H9 (cell line): Measurements from ENCODE around the gene RPL23. TPM values are rescaled to one million over a fixed set of nuclear protein-coding genes. Genes with fewer than 3 reads are reported as not detected.

ENCODE experiments used
- DNase-seq: peaks from one replicate; pipeline ENCODE4 v3.0.0-alpha.2; 2017
- H2AFZ ChIP-seq: one replicate; pipeline ENCODE4 v1.6.1; 2013; ENCODE audit warnings: mild to moderate bottlenecking, low read length, control low read depth, moderate library complexity
- H2AK5ac ChIP-seq: 2 replicates; pipeline ENCODE4 v1.6.1; 2013; ENCODE audit warnings: low read length, control low read depth, mixed read lengths; ENCODE audit not compliant: insufficient read length
- H2BK120ac ChIP-seq: one replicate; pipeline ENCODE4 v1.6.1; 2013; ENCODE audit warnings: low read depth, mild to moderate bottlenecking, low read length, control low read depth, inconsistent platforms; ENCODE audit not compliant: poor library complexity, severe bottlenecking
- H2BK12ac ChIP-seq: 2 replicates; pipeline ENCODE4 v1.6.1; 2013; ENCODE audit warnings: low read length, control low read depth, mixed read lengths, low read depth; ENCODE audit not compliant: insufficient read length
- H2BK15ac ChIP-seq: 2 replicates; pipeline ENCODE4 v1.6.1; 2013; ENCODE audit warnings: low read depth, low read length, control low read depth
- H2BK20ac ChIP-seq: one replicate; pipeline ENCODE4 v1.6.1; 2013; ENCODE audit warnings: low read depth, mild to moderate bottlenecking, low read length, control low read depth, inconsistent platforms; ENCODE audit not compliant: poor library complexity, severe bottlenecking
- H2BK5ac ChIP-seq: 2 replicates; pipeline ENCODE4 v1.6.1; 2013; ENCODE audit warnings: low read length, control low read depth, mixed read lengths; ENCODE audit not compliant: insufficient read length
- H3K14ac ChIP-seq: 2 replicates; pipeline ENCODE4 v1.6.1; 2013; ENCODE audit warnings: low read length, control low read depth; ENCODE audit not compliant: insufficient read depth
- H3K18ac ChIP-seq: 2 replicates; pipeline ENCODE4 v1.6.1; 2013; ENCODE audit warnings: low read depth, mild to moderate bottlenecking, mixed read lengths, low read length, control low read depth; ENCODE audit not compliant: insufficient read length
- H3K23ac ChIP-seq: 2 replicates; pipeline ENCODE4 v1.6.1; 2013; ENCODE audit warnings: low read length, control low read depth, mixed read lengths, low read depth; ENCODE audit not compliant: insufficient read length
- H3K23me2 ChIP-seq: 2 replicates; pipeline ENCODE4 v1.6.1; 2013; ENCODE audit warnings: low read depth, mild to moderate bottlenecking, mixed read lengths, low read length, control low read depth; ENCODE audit not compliant: insufficient read length, poor library complexity, severe bottlenecking
- H3K27ac ChIP-seq: 2 replicates; pipeline ENCODE4 v1.5.1; 2013; ENCODE audit warnings: low read length, control low read depth, mixed read lengths, low read depth; ENCODE audit not compliant: insufficient read length
- H3K27me3 ChIP-seq: 2 replicates; pipeline ENCODE4 v1.6.1; 2013; ENCODE audit warnings: low read length, control low read depth, inconsistent platforms; ENCODE audit not compliant: insufficient read depth
- H3K4ac ChIP-seq: 2 replicates; pipeline ENCODE4 v1.6.1; 2013; ENCODE audit warnings: low read depth, mild to moderate bottlenecking, control low read depth, inconsistent platforms, low read length, moderate library complexity
- H3K4me1 ChIP-seq: 2 replicates; pipeline ENCODE4 v1.6.1; 2013; ENCODE audit warnings: low read length, control low read depth, inconsistent platforms; ENCODE audit not compliant: insufficient read depth
- H3K4me2 ChIP-seq: 2 replicates; pipeline ENCODE4 v1.6.1; 2013; ENCODE audit warnings: low read length, control low read depth, mixed read lengths; ENCODE audit not compliant: insufficient read length, insufficient read depth
- H3K56ac ChIP-seq: 2 replicates; pipeline ENCODE4 v1.6.1; 2013; ENCODE audit warnings: low read depth, mild to moderate bottlenecking, mixed read lengths, low read length, control low read depth; ENCODE audit not compliant: insufficient read length
- H3K79me1 ChIP-seq: 2 replicates; pipeline ENCODE4 v1.6.1; 2013; ENCODE audit warnings: low read depth, mild to moderate bottlenecking, moderate library complexity, low read length, control low read depth, inconsistent platforms; ENCODE audit not compliant: insufficient read depth, poor library complexity, severe bottlenecking
- H3K79me2 ChIP-seq: 2 replicates; pipeline ENCODE4 v1.6.1; 2013; ENCODE audit warnings: low read length, control low read depth, inconsistent platforms; ENCODE audit not compliant: insufficient read depth
- H3K9ac ChIP-seq: 2 replicates; pipeline ENCODE4 v1.6.1; 2013; ENCODE audit warnings: low read length, control low read depth, mixed read lengths; ENCODE audit not compliant: insufficient read length; ENCODE audit errors: extremely low read depth
- H3K9me3 ChIP-seq: one replicate; pipeline ENCODE4 v1.6.1; 2013; ENCODE audit warnings: low read depth, low read length, inconsistent platforms; ENCODE audit not compliant: control insufficient read depth
- H3T11ph ChIP-seq: one replicate; pipeline ENCODE4 v1.6.1; 2013; ENCODE audit warnings: mild to moderate bottlenecking, low read length, control low read depth, inconsistent platforms
- H4K20me1 ChIP-seq: one replicate; pipeline ENCODE4 v1.6.1; 2013; ENCODE audit not compliant: control insufficient read depth, insufficient read length, insufficient read depth
- H4K5ac ChIP-seq: 2 replicates; pipeline ENCODE4 v1.6.1; 2013; ENCODE audit warnings: low read depth, mild to moderate bottlenecking, mixed read lengths, low read length, control low read depth; ENCODE audit not compliant: insufficient read length
- H4K8ac ChIP-seq: replicated peaks from 2 replicates; pipeline ENCODE4 v1.6.1; 2013; ENCODE audit warnings: low read length, control low read depth, mixed read lengths, low read depth; ENCODE audit not compliant: insufficient read length
- H4K91ac ChIP-seq: 2 replicates; pipeline ENCODE4 v1.6.1; 2013; ENCODE audit warnings: low read depth, mild to moderate bottlenecking, moderate library complexity, mixed read lengths, low read length, control low read depth; ENCODE audit not compliant: insufficient read length
- H3K27ac Mint-ChIP-seq, 3 experiments: 2 replicates in 2 of 3; 3 replicates in 1 of 3; pipeline ENCODE4 v1.8.0; 2020 to 2021; ENCODE audit warnings: mixed read lengths in 3 of 3, mild to moderate bottlenecking in 1 of 3, moderate library complexity in 1 of 3
- H3K27me3 Mint-ChIP-seq: 2 replicates; pipeline ENCODE4 v1.8.0; 2021; ENCODE audit warnings: low read depth, mild to moderate bottlenecking, moderate library complexity, mixed read lengths
- H3K36me3 Mint-ChIP-seq, 3 experiments: 2 replicates in 2 of 3; 3 replicates in 1 of 3; pipeline ENCODE4 v1.8.0; 2020 to 2021; ENCODE audit warnings: low read depth in 3 of 3, mixed read lengths in 3 of 3; ENCODE audit not compliant: insufficient read depth in 1 of 3
- H3K4me1 Mint-ChIP-seq, 2 experiments: 2 replicates each; pipeline ENCODE4 v1.8.0; 2020; ENCODE audit warnings: mixed read lengths in 2 of 2
- H3K4me3 Mint-ChIP-seq, 2 experiments: 2 replicates in 1 of 2; 3 replicates in 1 of 2; pipeline ENCODE4 v1.8.0; 2020 to 2021; ENCODE audit warnings: mild to moderate bottlenecking in 2 of 2, mixed read lengths in 2 of 2, moderate library complexity in 1 of 2
- H3K9me3 Mint-ChIP-seq, 2 experiments: 2 replicates in 1 of 2; 3 replicates in 1 of 2; pipeline ENCODE4 v1.8.0; 2020; ENCODE audit warnings: mild to moderate bottlenecking in 2 of 2, mixed read lengths in 2 of 2, moderate library complexity in 1 of 2
- WGBS: extraction: QIAGEN DNeasy Blood & Tissue Kit; methylation state at CpG from one replicate; pipeline ENCODE4 v1.1.7; 2013; ENCODE audit warnings: missing lambda C conversion rate, low lambda C conversion rate, mixed read lengths; ENCODE audit not compliant: insufficient read length; ENCODE audit errors: extremely low coverage; 5-methylcytosine and 5-hydroxymethylcytosine counted together
- total RNA-seq: library from RNA; stranded (reverse); gene quantifications from 2 replicates; pipeline ENCODE4 v1.2.1, GENCODE V29; 2021
- TF ChIP-seq, protein P1 (sequence below): fragments of 200-600 bp; sonication (generic); conservative IDR thresholded peaks from 3 replicates; pipeline ENCODE4 v1.8.0; 2021; ENCODE audit warnings: antibody characterized with exemption, mild to moderate bottlenecking

RPL23 gene
- total RNA-seq, 1 experiment from 2014 or later: 2,084 TPM

- peak; percentile 47 for DNase-seq
- Histone ChIP-seq H3K4me2 (no peak overlapping the region), H3K79me2 (peaks cover 36% of the 10 kb centered on the region; the same call in 1 of the 2 replicates), H4K5ac (no peak overlapping the region), H3K23me2 (peaks cover 8% of the 10 kb centered on the region), H3K79me1 (no peaks in the 10 kb centered on the region), H2BK5ac (no peak overlapping the region), H4K8ac (no peak overlapping the region), H3K4ac (no peak overlapping the region), H3K4me1 (peaks cover 14% of the 10 kb centered on the region; the same call in 1 of the 2 replicates), H3K23ac (no peak overlapping the region), H3K27ac (no peak overlapping the region), H3K27me3 (no peaks in the 10 kb centered on the region), H3K9me3 (no peaks in the 10 kb centered on the region), H4K91ac (no peak overlapping the region), H3K56ac (no peak overlapping the region), H2BK20ac (no peak overlapping the region), H4K20me1 (peaks cover 2% of the 10 kb centered on the region), H3K9ac (no peak overlapping the region), H3K18ac (no peak overlapping the region), H2BK12ac (no peak overlapping the region), H2BK120ac (no peak overlapping the region), H3T11ph (no peak overlapping the region), H2AFZ (no peak overlapping the region), H2BK15ac (no peak overlapping the region), H3K14ac (no peak overlapping the region), H2AK5ac (no peak overlapping the region)
- Mint-ChIP-seq H3K27ac (peak overlapping the region in 1 of 3 experiments; percentile 29; a peak in 2 of 7 replicates), H3K4me3 (peak overlapping the region in 1 of 2 experiments; percentile 57; a peak in 2 of 5 replicates), H3K36me3 (peaks cover 9 to 24% (median 9%) of the 10 kb centered on the region in 3 experiments; a peak in 6 of 7 replicates), H3K4me1 (peaks cover 69 to 83% of the 10 kb centered on the region in 2 experiments), H3K27me3 (no peaks in the 10 kb centered on the region), H3K9me3 (peaks cover 0 to 3% of the 10 kb centered on the region in 2 experiments; a peak in 1 of 5 replicates)
- WGBS: no CpG with 5 or more reads among the region's 5 CpGs
- TF ChIP-seq, protein P1, sequence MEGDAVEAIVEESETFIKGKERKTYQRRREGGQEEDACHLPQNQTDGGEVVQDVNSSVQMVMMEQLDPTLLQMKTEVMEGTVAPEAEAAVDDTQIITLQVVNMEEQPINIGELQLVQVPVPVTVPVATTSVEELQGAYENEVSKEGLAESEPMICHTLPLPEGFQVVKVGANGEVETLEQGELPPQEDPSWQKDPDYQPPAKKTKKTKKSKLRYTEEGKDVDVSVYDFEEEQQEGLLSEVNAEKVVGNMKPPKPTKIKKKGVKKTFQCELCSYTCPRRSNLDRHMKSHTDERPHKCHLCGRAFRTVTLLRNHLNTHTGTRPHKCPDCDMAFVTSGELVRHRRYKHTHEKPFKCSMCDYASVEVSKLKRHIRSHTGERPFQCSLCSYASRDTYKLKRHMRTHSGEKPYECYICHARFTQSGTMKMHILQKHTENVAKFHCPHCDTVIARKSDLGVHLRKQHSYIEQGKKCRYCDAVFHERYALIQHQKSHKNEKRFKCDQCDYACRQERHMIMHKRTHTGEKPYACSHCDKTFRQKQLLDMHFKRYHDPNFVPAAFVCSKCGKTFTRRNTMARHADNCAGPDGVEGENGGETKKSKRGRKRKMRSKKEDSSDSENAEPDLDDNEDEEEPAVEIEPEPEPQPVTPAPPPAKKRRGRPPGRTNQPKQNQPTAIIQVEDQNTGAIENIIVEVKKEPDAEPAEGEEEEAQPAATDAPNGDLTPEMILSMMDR: no peak
Observed at GRCh38 chr17:38875477-38876075, 22.1 kb upstream of the RPL23 start.
